ENCODE measurements around the gene SPATA25.

SPATA25 gene

DNA sequence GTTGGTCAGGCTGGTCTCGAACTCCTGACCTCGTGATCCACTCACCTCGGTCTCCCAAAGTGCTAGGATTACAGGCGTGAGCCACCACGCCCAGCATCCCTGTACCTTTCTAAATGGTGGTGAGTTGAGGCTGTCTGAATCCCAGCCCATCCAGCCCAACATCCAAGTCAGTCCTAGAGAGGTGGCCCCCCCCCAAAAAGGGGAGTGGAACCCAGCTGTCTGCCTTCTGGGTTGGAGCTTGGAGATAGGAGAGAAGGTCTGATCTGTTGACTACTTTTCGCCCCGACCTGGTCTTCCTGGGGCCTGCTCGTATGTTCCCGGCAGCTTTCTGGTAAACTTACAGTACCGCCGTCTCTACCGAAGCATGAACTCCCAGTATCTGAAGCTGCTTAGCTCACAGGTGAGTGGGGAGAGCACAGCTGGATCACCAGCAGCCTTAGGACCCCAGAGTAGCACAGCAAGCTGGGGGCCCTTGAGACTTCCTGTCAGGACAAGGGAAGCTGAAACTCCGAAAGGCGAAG is 9.3 kb upstream of the SPATA25 start:
- no peak for TF ChIP-seq CTCF (IDR thresholded peaks at IDR 0.05; ENCODE audit: low read depth, low read length)
- no peak overlapping the region for H3K4me3 ChIP-seq (ENCODE audit: low read depth, low read length)

DNA sequence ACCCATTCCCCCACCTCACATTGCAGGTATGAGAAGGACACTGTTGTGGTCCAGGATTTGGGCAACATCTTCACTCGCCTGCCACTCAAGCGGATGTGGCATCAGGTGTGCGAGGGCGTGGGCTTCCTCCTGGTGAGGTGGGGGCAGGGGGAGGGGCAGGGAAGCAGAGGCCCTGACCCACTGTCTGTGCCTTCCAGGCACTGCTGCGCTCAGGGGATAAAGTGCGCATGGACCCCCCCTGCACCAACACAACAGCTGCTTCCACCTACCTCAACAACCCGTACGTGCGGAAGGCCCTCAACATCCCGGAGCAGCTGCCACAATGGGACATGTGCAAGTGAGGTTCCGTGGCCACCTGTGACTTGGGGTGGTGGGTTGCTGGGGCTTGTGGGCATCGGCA is 7.4 kb upstream of the SPATA25 start:
- TF ChIP-seq CTCF (IDR thresholded peaks at IDR 0.05; ENCODE audit: low read depth, low read length) = no peak
- H3K4me3 ChIP-seq (ENCODE audit: low read depth, low read length) = no peak overlapping the region

GRCh38 chr20:45893831-45894230 is 6.4 kb upstream of the SPATA25 start:
- no peak for TF ChIP-seq CTCF (IDR thresholded peaks at IDR 0.05; ENCODE audit: low read depth, low read length)
- H3K4me3 ChIP-seq (ENCODE audit: low read depth, low read length) = no peak overlapping the region

DNA sequence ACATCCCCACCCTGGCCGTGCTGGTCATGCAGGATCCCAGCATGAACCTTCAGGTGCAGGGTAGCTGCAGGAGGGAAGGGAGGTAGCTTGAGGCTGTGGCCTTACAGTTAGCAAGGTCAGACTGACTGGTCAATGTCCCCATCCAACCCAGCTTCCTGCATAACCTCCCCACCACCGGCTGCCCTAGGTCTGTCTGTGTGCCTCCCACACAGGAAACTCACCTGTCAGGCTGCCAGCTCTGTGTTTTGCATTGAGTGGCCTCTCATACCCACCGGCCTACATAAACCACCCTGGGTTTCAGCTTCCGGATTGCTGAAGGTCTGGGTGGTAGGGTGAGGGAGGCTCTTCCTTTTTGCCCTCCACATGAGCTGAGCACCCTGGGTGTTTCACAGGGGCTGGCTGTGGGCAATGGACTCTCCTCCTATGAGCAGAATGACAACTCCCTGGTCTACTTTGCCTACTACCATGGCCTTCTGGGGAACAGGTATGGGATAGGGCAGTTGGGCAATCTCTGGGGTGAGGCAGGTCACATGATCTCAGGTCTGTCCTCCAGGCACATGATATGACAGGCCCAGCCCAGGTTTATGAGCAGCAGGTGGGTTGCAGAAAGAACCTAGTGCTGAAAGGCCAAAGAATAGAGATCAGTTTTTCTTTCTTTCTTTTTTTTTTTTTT is 5.5 kb upstream of the SPATA25 start:
- H3K4me3 ChIP-seq (ENCODE audit: low read depth, low read length) = no peak overlapping the region
- TF ChIP-seq CTCF (IDR thresholded peaks at IDR 0.05; ENCODE audit: low read depth, low read length) = no peak

DNA sequence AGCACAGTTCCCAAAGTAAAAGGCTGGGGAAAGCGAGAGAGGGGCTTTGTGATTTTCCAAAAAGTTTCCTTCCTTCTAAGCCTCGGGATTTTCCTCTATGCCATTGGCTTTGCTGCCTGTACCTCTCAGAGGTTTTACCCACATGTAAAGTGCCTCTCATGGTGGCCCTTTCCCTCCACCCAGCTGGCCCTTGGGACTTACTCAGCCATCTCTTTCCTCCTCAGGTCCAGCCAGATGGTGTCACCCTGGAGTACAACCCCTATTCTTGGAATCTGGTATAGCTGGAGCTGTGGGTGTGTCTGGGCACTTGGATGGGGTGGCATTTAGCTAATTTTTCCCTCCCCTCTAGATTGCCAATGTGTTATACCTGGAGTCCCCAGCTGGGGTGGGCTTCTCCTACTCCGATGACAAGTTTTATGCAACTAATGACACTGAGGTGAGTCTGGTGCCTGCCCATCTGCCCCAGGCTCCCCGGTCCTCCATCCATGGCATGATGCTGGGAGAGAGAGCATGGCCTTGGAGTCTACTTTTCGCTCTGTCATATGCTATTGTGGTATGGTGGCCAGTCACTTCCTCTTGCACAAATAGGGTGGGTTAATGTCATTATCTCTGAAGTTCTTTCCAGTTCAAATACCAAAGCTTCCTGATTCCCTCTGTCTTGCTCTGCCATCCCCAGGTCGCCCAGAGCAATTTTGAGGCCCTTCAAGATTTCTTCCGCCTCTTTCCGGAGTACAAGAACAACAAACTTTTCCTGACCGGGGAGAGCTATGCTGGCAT is 4.8 kb upstream of the SPATA25 start:
- no peak for TF ChIP-seq CTCF (IDR thresholded peaks at IDR 0.05; ENCODE audit: low read depth, low read length)
- peak overlapping the region; percentile 83 for H3K4me3 ChIP-seq (ENCODE audit: low read depth, low read length)

DNA sequence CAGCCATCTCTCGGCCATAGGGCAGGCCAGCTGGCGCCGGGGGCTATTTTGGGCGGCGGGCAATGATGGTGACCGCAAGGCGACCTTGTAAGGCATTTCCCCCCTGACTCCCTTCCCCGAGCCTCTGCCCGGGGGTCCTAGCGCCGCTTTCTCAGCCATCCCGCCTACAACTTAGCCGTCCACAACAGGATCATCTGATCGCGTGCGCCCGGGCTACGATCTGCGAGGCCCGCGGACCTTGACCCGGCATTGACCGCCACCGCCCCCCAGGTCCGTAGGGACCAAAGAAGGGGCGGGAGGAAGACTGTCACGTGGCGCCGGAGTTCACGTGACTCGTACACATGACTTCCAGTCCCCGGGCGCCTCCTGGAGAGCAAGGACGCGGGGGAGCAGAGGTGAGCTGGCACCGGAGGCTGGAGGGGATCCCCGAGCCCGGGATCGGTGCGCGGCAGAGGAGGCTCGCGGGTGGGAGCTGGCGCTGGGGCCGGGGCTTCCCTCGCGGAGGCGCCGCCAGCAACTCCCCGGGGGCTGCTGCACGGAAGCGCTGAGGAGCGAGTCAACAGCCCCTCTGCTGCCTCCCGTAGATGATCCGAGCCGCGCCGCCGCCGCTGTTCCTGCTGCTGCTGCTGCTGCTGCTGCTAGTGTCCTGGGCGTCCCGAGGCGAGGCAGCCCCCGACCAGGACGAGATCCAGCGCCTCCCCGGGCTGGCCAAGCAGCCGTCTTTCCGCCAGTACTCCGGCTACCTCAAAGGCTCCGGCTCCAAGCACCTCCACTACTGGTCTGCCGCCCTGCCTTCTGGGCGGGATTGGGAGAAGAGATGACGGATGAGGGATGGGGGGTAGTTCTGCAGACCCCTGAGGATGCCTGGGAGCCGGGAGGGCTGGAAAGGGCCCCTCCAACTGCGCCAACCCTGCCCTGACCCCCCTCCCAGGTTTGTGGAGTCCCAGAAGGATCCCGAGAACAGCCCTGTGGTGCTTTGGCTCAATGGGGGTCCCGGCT is 3.9 kb upstream of the SPATA25 start, which contains the start of the genes CTSA and NEURL2:
CTSA (plus strand) TSS at position 351 of the 999 bp plus-strand sequence; CDS start at position 585, 234 bp downstream.
NEURL2 (minus strand) TSS at position 224 of the 999 bp plus-strand sequence; CDS start at position 7, 217 bp downstream.
- no peak for TF ChIP-seq CTCF (IDR thresholded peaks at IDR 0.05; ENCODE audit: low read depth, low read length)
- peak within 1 kb of the TSS; percentile 83 for H3K4me3 ChIP-seq (ENCODE audit: low read depth, low read length)
